GM21786 (cell line): Measurements from ENCODE around the gene ASB3.
A peak's percentile ranks its signal among the peaks of the same experiment; 100 is the strongest.
"Not testable (repeated sequence)": the region's sequence is repeated elsewhere in the genome, so short reads cannot be mapped to it uniquely, and the experiment has no call there.

Source experiments
- ATAC-seq: cut with Tn5 transposase; IDR thresholded peaks from one replicate; pipeline ENCODE4 v1.9.1; 2021; ENCODE audit not compliant: unreplicated experiment

The ASB3 gene

DNA sequence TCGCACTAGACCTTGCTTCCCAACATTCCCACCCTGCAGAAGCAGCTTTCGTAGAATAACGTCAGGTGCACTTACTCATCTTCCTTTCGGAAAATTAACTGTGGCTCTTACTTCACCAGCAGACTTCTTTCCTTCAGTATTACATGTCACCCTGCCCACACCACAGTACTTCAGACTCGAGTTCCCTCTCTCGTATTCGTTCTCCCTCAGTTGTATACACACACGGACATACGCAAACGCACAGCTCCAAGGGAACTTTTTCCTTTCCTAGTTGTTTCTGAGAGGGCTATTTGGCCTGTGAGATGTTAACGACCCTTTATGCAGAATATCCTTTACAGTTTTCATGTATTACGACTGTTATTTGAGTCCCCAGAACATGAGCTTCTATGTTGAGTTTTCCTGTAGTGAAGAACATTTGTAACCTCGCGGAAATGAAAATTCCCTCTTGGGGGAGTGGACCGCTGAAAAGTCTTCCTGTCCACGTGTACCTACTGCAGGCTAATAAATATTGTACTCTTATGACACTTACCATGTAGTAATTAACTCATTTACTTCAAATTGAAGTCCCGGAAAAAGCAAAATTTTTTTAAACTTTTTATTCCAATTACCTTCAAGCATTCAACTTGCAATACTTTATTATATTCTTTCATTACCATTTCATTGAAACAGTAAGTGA is 999 bp upstream of the ASB3 start:
- ATAC-seq: no peak

DNA sequence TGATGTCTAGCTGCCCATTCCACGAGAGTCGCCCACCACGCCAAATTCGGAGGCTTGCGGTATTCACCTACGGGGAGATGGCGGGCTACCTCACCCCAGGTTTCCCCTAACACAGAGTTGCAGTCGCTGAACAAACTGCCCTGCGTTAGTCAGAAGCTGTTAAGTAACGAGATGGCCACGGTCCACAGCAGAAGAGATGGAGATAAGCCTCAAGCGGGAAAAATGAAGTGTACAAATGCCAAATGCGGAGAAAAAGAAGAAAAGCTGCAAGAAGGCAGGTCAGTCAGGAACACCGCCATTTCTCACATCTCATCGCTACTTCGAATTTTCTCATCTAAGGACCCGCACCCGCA is 425 bp downstream of the ASB3 start:
- peak; percentile 9 for ATAC-seq

DNA sequence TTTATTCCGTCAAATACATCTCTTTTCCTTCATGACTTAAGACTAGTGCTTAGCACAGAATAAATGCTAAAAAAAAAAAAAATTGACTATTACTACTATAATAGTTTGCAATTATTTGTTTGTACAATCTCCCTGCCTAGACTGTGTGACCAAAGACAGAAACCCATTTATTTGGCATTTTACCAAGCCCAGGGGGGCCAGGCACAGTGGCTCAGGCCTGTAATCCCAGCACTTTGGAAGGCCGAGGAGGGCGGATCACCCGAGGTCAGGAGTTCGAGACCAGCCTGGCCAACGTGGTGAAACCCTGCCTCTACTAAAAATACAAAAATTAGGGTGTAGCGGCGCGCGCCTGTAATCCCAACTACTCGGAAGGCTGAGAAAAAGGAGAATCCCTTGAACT is 1.4 kb downstream of the ASB3 start:
- no peak for ATAC-seq

DNA sequence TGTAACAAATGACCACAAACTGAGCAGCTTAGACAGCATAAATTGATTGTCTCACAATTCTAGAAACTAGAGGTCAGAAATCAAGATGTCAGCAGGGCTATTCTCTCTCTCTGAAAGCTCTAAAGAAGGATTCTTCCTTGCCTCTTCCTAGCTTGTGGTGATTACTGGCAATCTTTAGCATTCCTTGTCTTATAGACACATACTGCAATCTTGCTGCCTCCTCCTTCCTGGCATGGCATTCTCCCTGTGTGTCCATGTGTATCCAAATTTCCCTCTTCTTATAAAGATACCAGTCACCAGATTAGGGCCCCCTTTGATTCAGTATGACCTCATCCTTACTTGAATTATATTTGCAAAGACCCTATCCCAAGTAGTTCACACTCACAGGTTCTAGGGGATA is 2.3 kb downstream of the ASB3 start:
- ATAC-seq: no peak

DNA sequence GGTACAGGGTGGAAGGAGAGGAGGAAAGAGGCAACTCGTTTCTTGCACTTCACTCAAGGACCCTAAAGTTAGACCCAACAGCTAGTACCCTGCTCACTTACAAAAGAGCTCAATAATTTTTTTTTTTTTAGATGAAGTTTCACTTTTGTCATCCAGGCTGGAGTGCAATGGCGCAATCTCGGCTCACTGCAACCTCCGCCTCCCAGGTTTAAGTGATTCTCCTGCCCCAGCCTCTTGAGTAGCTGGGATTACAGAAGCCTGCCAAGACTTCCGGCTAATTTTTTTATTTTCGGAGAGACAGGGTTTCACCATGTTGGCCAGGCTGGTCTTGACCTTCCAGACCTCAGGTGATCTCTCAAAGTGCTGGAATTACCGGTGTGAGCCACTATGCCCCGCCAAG is 4.1 kb downstream of the ASB3 start:
- no peak for ATAC-seq

DNA sequence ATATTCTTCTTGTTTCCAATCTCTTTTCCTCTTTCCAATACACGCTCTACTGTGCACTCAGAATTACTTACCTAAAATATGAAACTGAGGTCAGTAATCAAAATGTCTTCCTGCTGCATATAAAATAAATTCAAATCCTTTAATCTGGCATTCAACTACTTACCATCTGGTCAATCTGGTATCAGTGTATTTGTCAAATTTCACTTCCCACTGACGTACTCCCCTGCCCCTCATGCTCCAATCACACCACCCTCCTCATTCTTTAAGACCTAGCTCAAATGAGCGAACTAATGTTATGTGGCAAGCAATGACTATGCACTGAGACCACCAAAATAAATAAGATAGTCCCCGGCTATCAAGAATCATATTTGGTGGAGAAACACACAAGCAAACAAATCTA is 6.7 kb downstream of the ASB3 start:
- ATAC-seq: no peak

DNA sequence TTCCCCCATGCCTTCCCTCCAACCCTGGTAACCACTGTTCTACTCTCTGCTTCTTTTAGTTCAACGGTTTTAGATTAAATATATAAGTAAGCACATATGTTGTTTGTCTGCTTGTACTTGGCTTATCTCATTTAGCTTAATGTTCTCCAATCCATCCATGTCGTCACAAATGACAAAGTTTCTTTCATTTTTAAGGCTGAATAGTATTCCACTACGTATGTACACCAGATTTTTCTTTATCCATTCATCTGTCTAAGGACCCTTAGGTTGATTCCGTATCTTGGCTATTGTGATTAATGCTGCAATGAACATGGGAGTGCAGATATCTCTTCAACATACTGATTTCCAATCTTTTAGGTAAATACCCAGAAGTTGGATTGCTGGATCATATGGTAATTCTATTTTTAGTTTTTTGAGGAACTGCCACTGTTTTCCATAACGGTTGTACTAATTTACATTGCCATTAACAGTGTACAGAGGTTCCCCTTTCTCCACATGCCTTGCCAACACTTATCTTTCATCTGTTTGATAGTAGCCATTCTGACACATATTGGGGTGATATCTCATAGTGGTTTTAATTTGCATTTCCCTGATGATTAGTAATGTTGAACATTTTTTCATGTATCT is 8.1 kb downstream of the ASB3 start:
- ATAC-seq: no peak

DNA sequence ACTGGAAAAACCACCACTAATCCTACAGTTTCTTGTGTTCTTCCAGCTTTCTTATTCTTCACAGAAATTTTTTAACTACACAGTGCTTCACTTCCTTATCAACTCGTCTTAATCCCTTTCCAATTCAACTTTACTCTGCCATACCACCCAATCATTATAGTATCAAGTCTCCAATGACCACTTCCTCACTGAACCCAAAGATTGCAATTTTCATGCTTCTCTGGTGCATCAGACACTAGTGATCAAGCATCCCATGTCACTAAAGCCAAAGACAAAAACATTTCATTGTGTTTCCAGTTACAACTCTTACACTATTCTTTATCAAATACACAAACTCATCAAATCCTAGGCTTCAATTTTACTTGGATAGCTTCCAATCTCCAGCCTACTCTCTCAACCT is 9.6 kb downstream of the ASB3 start:
- ATAC-seq: no peak

DNA sequence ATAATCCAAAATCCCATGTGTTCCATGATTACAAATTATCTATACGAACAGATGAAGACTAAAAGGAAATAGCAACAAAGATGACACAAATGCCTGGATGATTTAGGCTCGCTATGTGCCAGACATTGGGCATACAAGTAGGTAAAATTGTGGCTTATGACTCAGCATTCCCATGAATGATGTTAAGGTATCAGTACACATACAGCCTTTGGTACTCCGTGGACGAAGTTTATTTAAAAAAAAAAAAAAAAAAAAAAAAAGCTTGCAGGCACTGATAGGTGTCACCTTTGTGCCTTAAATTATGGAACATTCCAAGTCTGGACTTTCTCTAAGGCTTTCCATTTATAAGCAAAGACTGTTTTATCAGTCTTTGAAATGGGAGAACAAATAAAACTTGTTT is 16.5 kb downstream of the ASB3 start:
- no peak for ATAC-seq

DNA sequence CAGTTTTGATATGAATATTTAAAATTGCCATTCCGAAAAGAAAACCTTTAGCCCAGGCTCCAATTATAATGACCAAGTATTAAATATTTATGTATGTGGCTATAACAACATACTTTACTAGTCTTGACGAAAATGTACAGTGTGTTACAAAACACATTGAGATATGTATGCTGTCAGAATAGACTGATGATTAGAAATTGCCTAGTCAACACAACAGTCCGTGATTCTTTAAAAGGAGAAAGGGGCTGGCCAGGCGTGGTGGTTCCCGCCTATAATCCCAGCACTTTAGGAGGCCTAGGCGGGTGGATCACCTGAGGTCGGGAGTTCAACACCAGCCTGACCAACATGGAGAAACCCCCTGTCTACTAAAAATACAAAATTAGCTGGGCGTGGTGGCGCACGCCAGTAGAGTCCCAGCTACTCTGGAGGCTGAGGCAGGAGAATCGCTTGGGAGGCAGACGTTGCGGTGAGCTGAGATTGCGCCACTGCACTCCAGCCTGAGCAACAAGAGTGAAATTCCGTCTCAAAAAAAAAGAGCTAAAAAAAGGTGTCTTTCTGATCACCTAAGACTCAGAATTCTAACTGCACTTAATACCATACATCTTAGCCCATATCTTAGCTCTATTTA is 17.3 kb downstream of the ASB3 start:
- ATAC-seq: no peak

DNA sequence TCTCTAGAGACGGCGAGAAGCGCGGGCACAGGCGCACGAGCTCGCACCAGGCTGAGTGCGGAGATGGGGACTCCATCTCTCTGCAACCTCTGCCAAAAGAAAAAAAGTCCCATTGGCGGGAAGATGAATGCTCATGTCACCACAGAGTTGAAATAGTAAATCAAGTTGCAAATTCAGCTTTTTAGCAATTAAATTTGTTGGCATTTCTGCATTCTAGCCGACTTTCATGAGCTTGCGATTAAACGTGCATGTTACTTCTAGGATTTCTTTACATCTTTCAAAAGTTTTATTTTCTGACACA is 18.6 kb downstream of the ASB3 start:
- ATAC-seq: peak; percentile 55

DNA sequence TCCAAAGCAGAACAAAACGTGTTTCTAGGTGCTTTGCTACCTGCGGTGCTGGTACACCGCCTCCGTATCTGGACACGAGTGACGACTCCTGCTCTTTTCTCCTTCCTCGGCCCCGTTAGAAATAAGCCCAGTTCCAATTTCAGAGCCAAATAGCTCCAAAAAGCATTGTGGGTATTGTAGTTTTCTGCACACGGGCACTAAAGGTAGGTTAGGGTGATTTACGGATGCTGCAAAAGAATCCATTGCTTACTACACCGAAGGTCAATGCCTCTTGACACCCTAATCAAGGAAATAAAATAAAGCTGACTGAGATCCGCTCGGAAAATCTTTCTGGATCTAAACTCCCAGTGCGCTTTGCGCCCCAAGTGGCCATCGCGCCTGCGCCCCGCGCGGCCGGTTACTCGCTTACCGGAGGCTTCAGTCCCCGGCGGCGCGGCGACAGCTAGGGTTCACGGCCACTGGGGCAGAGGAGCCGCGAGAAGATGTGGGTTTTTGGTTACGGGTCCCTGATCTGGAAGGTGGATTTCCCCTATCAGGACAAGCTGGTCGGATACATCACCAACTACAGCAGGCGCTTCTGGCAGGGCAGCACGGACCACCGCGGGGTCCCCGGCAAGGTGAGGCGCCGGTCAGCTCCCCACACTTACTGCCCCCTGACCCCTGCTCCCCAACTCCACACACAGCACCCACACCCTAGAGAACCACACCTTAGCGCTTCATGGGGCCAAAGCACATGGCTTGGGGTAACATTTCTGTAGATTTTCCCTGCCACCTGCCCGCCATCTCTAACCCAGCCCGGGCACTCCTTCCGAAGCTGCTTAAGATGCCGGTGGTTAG is 19.1 kb downstream of the ASB3 start, which contains the start of gene CHAC2:
Gene CHAC2, plus strand, starts transcription at position 400 of the 837 bp plus-strand sequence. Its CDS starts 83 bp downstream, at position 483.
- ATAC-seq: peak; percentile 90

DNA sequence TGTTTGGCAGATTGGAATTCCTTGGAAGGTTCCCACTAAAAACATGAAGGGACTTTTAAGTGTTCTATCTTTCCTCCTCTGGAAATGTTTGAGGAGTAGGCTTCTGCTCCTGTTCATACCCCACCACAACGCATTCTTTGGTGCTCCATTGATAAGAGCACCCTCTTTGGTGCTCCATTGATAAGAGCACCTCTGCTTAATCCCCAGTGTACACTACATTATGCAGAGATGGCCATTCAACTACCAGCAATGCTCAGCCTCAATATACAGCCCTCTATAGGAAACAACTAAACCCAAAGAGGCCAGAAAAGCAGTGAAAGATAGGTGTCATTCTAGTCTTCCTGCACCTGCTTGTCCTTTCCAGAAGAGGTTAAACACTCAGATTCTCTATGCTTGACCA is 21.0 kb downstream of the ASB3 start:
- no peak for ATAC-seq

DNA sequence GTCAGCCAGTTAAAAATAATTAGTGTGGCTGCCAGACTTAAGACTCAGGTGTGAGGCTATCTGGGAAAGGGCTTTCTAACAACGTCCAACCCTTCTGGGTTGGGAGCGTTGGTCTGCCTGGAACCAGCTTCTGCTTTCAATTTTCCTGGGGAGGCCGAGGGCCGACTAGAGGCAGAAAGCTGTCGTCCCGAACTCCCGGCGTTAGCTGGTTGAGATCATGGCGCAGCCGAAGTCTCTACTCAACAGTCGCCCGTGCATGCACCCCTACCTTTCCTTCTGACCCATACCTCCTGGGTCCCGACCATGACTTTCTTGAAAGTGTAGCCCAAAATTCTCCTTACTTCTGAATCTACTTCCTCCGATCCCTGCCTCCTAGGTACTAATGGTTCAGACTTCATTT is 29.5 kb downstream of the ASB3 start:
- not testable (repeated sequence) for ATAC-seq

DNA sequence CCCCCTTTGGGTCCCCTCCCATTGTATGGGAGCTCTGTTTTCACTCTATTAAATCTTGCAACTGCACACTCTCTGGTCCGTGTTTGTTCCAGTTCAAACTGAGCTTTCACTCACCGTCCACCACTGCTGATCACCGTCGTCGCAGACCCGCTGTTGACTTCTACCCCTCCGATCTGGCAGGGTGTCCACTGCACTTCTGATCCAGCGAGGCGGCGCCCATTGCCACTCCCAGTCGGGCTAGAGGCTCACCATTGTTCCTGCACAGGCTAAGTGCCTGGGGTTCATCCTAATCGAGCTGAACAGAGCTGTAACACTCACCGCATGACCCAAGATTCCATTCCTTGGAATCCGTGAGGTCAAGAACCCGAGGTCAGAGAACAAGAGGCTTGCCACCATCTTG is 30.1 kb downstream of the ASB3 start:
- ATAC-seq: no peak

DNA sequence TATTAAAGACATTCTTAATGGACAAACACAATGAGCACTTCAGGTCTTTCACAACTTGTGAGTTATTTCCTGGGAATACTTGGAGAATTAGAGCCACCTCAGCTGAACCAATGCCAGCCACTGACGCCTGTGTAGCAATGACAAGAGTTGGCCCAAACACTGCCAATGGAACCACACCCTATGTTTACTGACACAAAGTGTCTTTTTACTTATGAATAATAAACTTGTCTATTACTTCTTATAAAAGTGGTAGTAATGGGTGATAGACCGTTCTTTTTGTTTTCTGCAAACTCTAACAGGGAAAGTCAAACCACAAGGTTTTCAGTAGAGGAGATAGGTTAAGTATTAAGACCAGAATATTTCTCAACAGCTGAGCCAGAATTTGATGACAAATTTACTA is 31.6 kb downstream of the ASB3 start:
- no peak for ATAC-seq

DNA sequence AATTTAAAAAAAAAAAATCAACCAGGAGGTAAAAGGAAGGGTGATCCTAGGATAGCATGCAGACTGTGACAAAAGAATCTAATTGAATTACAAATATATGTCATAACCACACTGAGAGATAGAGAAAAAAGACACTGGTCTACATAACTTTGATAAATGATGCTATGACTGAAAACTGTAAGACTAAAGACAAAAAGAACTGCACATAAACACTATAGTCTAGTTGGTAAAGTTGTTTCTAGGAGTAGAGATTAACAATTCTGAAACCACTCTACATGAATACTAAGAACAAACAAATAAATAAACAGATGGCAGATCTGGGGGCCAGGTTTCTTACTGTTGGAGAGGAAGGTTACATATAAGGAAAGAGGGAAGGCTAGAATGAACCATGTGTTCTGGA is 33.7 kb downstream of the ASB3 start:
- ATAC-seq: no peak

DNA sequence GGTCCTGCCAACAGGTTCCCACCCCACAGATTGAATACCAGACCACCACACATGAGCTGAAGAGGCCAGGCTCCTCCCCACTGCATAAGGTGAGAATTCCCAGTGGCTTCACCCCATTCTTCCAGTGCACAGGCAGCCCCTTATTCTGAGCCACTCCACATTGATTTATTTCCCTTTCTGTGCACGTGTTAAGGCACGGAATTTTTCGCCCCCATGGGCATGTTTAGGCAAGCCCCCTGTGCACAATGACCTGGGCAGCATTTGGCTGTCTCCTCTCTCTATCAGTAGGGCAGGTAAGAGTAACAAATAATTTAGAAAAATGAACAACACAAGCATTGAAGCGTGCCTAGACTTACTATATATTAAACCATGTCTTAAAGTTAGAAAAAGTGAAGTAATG is 34.4 kb downstream of the ASB3 start:
- no peak for ATAC-seq

DNA sequence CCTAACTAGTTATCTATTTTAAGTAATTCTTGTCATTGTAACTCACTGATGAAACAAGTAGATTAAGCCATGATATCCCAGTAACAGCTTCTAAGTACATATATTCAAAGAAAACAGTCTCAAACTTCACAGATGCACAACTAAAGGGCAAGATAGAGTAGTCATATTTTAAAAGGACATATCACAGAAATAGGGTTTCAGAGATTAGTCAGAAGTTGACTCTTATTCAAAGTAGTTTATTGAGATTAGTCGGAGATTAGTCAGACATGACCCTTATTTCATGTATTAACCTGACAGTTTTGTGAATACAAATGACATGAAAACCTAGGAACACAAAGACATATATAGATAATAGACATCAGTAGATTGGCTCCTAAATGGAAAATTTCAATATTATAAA is 35.0 kb downstream of the ASB3 start:
- ATAC-seq: peak; percentile 90

DNA sequence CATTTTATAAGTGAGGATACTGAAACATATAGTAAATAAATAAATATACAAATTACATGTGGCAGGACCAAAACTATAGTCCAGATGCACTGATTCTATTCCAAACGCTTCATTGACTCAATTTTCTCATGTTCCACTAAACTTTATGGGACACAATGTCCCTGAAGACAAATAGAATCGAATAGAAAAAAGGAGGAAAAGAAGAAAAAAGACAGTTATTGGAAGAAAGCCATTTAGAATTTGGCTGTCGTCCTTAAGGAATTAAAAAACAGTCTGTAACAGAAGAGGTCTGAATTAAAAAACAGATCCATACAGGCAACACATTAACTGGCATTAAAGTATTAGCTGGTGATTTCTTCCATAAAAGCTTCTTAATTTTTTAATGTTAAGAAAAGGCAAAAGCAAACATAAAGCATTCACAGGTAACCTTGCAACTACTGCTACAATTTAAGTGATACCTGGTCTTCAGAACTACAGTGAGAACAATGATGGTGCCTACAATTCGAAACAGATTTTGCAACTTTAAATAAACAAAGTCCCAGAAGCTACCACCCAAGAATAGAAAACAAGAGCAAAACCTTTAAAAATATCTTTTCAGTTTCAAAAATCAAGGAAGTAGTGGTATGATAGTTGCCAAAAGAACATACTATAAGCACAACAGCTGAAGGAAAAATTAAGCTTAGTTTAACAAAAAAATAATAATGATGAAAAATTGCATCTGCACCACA is 36.5 kb downstream of the ASB3 start:
- peak; percentile 38 for ATAC-seq

DNA sequence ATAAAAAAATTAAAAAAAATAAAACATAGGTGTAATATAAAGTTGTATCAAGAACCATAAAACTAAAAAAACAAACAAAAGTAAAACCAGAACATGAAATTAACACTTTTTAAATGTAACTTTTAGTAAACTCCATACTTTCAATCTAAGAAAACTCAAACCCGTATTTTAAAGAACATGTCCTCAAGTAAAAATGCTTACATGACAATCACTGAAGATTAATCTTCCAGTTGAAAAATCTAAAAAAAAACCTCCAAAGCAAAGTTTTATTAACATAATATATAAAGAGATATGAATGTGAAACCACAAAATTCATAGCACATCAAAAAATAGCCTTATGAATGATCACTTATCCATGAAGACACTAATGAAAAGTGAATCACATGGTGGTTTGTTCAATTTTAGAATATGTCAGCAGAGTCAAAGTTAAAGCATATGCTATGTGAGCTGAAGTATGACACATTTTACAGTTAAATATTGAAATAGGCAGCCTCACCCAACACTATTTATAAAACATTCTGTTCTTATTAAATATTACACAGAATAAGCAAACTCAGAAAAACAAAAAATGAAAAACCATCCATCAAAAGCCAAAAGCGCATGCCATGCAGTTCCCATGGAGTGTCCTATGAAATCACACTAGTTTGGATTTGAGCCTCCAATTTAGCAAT is 42.2 kb downstream of the ASB3 start:
- no peak for ATAC-seq
